ENCODE data around the gene TAPT1.
A peak's percentile ranks its signal among the peaks of the same experiment; 100 is the strongest.

TAPT1 gene

GRCh38 chr4:16129336-16129735 is 96.9 kb downstream of the TAPT1 start:
- Mint-ChIP-seq H3K27me3 (peaks cover 1% of the 10 kb centered on the region), H3K27ac (no peak overlapping the region), H3K9me3 (no peaks in the 10 kb centered on the region), H3K4me3 (no peak overlapping the region), H3K36me3 (ENCODE audit: low read depth) (no peaks in the 10 kb centered on the region), H3K4me1 (ENCODE audit: low read depth) (no peaks in the 10 kb centered on the region)
- no peak for DNase-seq

- H3K4me3 Mint-ChIP-seq, result no peak overlapping the region
- no peaks in the 10 kb centered on the region for H3K9me3 Mint-ChIP-seq
- no peak overlapping the region for H3K27ac Mint-ChIP-seq
- H3K4me1 Mint-ChIP-seq (ENCODE audit: low read depth), result peaks cover 21% of the 10 kb centered on the region
- no peaks in the 10 kb centered on the region for H3K36me3 Mint-ChIP-seq (ENCODE audit: low read depth)
- no peak for DNase-seq
- H3K27me3 Mint-ChIP-seq, result no peaks in the 10 kb centered on the region
Measured at GRCh38 chr4:16126714-16127113, 99.6 kb downstream of the TAPT1 start.

GRCh38 chr4:16125571-16126445 is 100.5 kb downstream of the TAPT1 start:
- DNase-seq, result no peak
- Mint-ChIP-seq H3K36me3 (ENCODE audit: low read depth) (no peaks in the 10 kb centered on the region), H3K4me1 (ENCODE audit: low read depth) (peaks cover 21% of the 10 kb centered on the region), H3K4me3 (no peak overlapping the region), H3K27me3 (no peaks in the 10 kb centered on the region), H3K27ac (no peak overlapping the region), H3K9me3 (no peaks in the 10 kb centered on the region)

GRCh38 chr4:16124232-16124631 is 102.0 kb downstream of the TAPT1 start:
- no peaks in the 10 kb centered on the region for H3K36me3 Mint-ChIP-seq (ENCODE audit: low read depth)
- H3K9me3 Mint-ChIP-seq, result no peaks in the 10 kb centered on the region
- H3K27ac Mint-ChIP-seq, result no peak overlapping the region
- DNase-seq, result no peak
- H3K27me3 Mint-ChIP-seq, result no peaks in the 10 kb centered on the region
- no peak overlapping the region for H3K4me3 Mint-ChIP-seq
- H3K4me1 Mint-ChIP-seq (ENCODE audit: low read depth), result peaks cover 21% of the 10 kb centered on the region

GRCh38 chr4:16123356-16124084 is 102.8 kb downstream of the TAPT1 start:
- Mint-ChIP-seq H3K4me3 (no peak overlapping the region), H3K27me3 (no peaks in the 10 kb centered on the region), H3K9me3 (no peaks in the 10 kb centered on the region), H3K36me3 (ENCODE audit: low read depth) (no peaks in the 10 kb centered on the region), H3K4me1 (ENCODE audit: low read depth) (peaks cover 21% of the 10 kb centered on the region), H3K27ac (peak overlapping the region; percentile 77)
- DNase-seq, result no peak

- Mint-ChIP-seq H3K4me1 (ENCODE audit: low read depth) (peaks cover 21% of the 10 kb centered on the region), H3K27me3 (no peaks in the 10 kb centered on the region), H3K36me3 (ENCODE audit: low read depth) (no peaks in the 10 kb centered on the region), H3K9me3 (no peaks in the 10 kb centered on the region), H3K27ac (peak overlapping the region; percentile 77), H3K4me3 (no peak overlapping the region)
- DNase-seq, result no peak
Measured at GRCh38 chr4:16122784-16123183, 103.5 kb downstream of the TAPT1 start.

- Mint-ChIP-seq H3K4me3 (no peak overlapping the region), H3K27me3 (no peaks in the 10 kb centered on the region), H3K9me3 (no peaks in the 10 kb centered on the region), H3K27ac (peak overlapping the region; percentile 77), H3K36me3 (ENCODE audit: low read depth) (no peaks in the 10 kb centered on the region), H3K4me1 (ENCODE audit: low read depth) (peaks cover 21% of the 10 kb centered on the region)
- DNase-seq, result no peak
Measured at GRCh38 chr4:16122308-16122711, 104.0 kb downstream of the TAPT1 start.

GRCh38 chr4:16120720-16121119 is 105.6 kb downstream of the TAPT1 start:
- Mint-ChIP-seq H3K4me1 (ENCODE audit: low read depth) (peaks cover 21% of the 10 kb centered on the region), H3K27me3 (no peaks in the 10 kb centered on the region), H3K4me3 (no peak overlapping the region), H3K9me3 (no peaks in the 10 kb centered on the region), H3K27ac (no peak overlapping the region), H3K36me3 (ENCODE audit: low read depth) (no peaks in the 10 kb centered on the region)
- no peak for DNase-seq

- peaks cover 21% of the 10 kb centered on the region for H3K4me1 Mint-ChIP-seq (ENCODE audit: low read depth)
- no peak for DNase-seq
- no peak overlapping the region for H3K4me3 Mint-ChIP-seq
- H3K36me3 Mint-ChIP-seq (ENCODE audit: low read depth), result no peaks in the 10 kb centered on the region
- H3K27me3 Mint-ChIP-seq, result no peaks in the 10 kb centered on the region
- no peaks in the 10 kb centered on the region for H3K9me3 Mint-ChIP-seq
- no peak overlapping the region for H3K27ac Mint-ChIP-seq
Measured at GRCh38 chr4:16119981-16120380, 106.3 kb downstream of the TAPT1 start.

GRCh38 chr4:16118090-16118489 is 108.2 kb downstream of the TAPT1 start:
- no peaks in the 10 kb centered on the region for H3K9me3 Mint-ChIP-seq
- H3K36me3 Mint-ChIP-seq (ENCODE audit: low read depth), result no peaks in the 10 kb centered on the region
- H3K4me3 Mint-ChIP-seq, result no peak overlapping the region
- DNase-seq, result no peak
- peaks cover 13% of the 10 kb centered on the region for H3K4me1 Mint-ChIP-seq (ENCODE audit: low read depth)
- H3K27me3 Mint-ChIP-seq, result peaks cover 7% of the 10 kb centered on the region
- no peak overlapping the region for H3K27ac Mint-ChIP-seq

GRCh38 chr4:16117164-16117563 is 109.1 kb downstream of the TAPT1 start:
- H3K27ac Mint-ChIP-seq, result no peak overlapping the region
- no peaks in the 10 kb centered on the region for H3K36me3 Mint-ChIP-seq (ENCODE audit: low read depth)
- H3K4me1 Mint-ChIP-seq (ENCODE audit: low read depth), result peaks cover 3% of the 10 kb centered on the region
- no peaks in the 10 kb centered on the region for H3K9me3 Mint-ChIP-seq
- no peak for DNase-seq
- H3K4me3 Mint-ChIP-seq, result no peak overlapping the region
- H3K27me3 Mint-ChIP-seq, result peaks cover 11% of the 10 kb centered on the region

GRCh38 chr4:16116493-16116990 is 109.7 kb downstream of the TAPT1 start:
- Mint-ChIP-seq H3K9me3 (no peaks in the 10 kb centered on the region), H3K27me3 (peaks cover 18% of the 10 kb centered on the region), H3K27ac (no peak overlapping the region), H3K4me3 (no peak overlapping the region), H3K36me3 (ENCODE audit: low read depth) (no peaks in the 10 kb centered on the region), H3K4me1 (ENCODE audit: low read depth) (no peaks in the 10 kb centered on the region)
- DNase-seq, result no peak

GRCh38 chr4:16116019-16116418 is 110.3 kb downstream of the TAPT1 start:
- Mint-ChIP-seq H3K9me3 (no peaks in the 10 kb centered on the region), H3K36me3 (ENCODE audit: low read depth) (no peaks in the 10 kb centered on the region), H3K27me3 (peaks cover 20% of the 10 kb centered on the region), H3K27ac (no peak overlapping the region), H3K4me1 (ENCODE audit: low read depth) (no peaks in the 10 kb centered on the region), H3K4me3 (no peak overlapping the region)
- no peak for DNase-seq

GRCh38 chr4:16114546-16114945 is 111.7 kb downstream of the TAPT1 start:
- DNase-seq, result no peak
- H3K36me3 Mint-ChIP-seq (ENCODE audit: low read depth), result no peaks in the 10 kb centered on the region
- no peaks in the 10 kb centered on the region for H3K4me1 Mint-ChIP-seq (ENCODE audit: low read depth)

GRCh38 chr4:16113741-16114140 is 112.5 kb downstream of the TAPT1 start:
- H3K27me3 Mint-ChIP-seq, result peaks cover 20% of the 10 kb centered on the region
- no peak overlapping the region for H3K27ac Mint-ChIP-seq
- DNase-seq, result no peak
- no peaks in the 10 kb centered on the region for H3K36me3 Mint-ChIP-seq (ENCODE audit: low read depth)
- H3K4me1 Mint-ChIP-seq (ENCODE audit: low read depth), result no peaks in the 10 kb centered on the region
- H3K9me3 Mint-ChIP-seq, result no peaks in the 10 kb centered on the region
- H3K4me3 Mint-ChIP-seq, result no peak overlapping the region

More at GRCh38 chr4:16114546-16114945, 111.7 kb downstream of the TAPT1 start:
- Mint-ChIP-seq H3K4me3 (no peak overlapping the region), H3K27ac (no peak overlapping the region), H3K9me3 (no peaks in the 10 kb centered on the region), H3K27me3 (peaks cover 20% of the 10 kb centered on the region)

Data from activated T-cell treated with anti-CD3 and anti-CD28 coated beads, Interleukin-2, amount 50 U/mL, for 24 hours (primary cell).